Liver (tissue), 9 donors: ENCODE measurements around the gene MIA3. TPM values are rescaled to one million over a fixed set of nuclear protein-coding genes. Genes with fewer than 3 reads are reported as not detected.

Experiments used
- DNase-seq: peaks from one replicate; pipeline ENCODE4 v3.0.0-alpha.2; 2017; ENCODE audit warnings: low spot score
- H3K27ac ChIP-seq, 2 donors: one replicate each; pipeline ENCODE4 v1.7.0; 2013; ENCODE audit warnings: inconsistent platforms in 2 of 2, low read length in 2 of 2, control low read depth in 1 of 2, low read depth in 1 of 2, mild to moderate bottlenecking in 1 of 2
- H3K27me3 ChIP-seq, 4 donors: one replicate each; pipeline versions ENCODE4 v1.6.1 to v1.7.0; 2013; ENCODE audit warnings: low read length in 3 of 4, inconsistent platforms in 1 of 4, mild to moderate bottlenecking in 1 of 4, moderate library complexity in 1 of 4; ENCODE audit not compliant: control insufficient read depth in 4 of 4, insufficient read depth in 4 of 4
- H3K36me3 ChIP-seq, 4 donors: one replicate each; pipeline versions ENCODE4 v1.6.1 to v1.7.0; 2013; ENCODE audit warnings: low read length in 3 of 4, mild to moderate bottlenecking in 3 of 4, low read depth in 1 of 4, moderate library complexity in 1 of 4; ENCODE audit not compliant: control insufficient read depth in 4 of 4, insufficient read depth in 3 of 4
- H3K4me1 ChIP-seq, 4 donors: one replicate each; pipeline versions ENCODE4 v1.6.1 to v1.7.0; 2013; ENCODE audit warnings: low read length in 3 of 4, mild to moderate bottlenecking in 3 of 4, moderate library complexity in 1 of 4; ENCODE audit not compliant: control insufficient read depth in 4 of 4, insufficient read depth in 4 of 4
- H3K4me3 ChIP-seq, 3 donors: one replicate each; pipeline versions ENCODE4 v1.6.1 to v1.7.0; 2013; ENCODE audit warnings: low read length in 3 of 3, control low read depth in 1 of 3, low read depth in 1 of 3, mild to moderate bottlenecking in 1 of 3
- H3K9ac ChIP-seq, 2 donors: one replicate each; pipeline ENCODE4 v1.7.0; 2013; ENCODE audit warnings: low read length in 2 of 2, mild to moderate bottlenecking in 2 of 2, moderate library complexity in 2 of 2, control low read depth in 1 of 2, low read depth in 1 of 2
- H3K9me3 ChIP-seq, 4 donors: one replicate each; pipeline versions ENCODE4 v1.6.1 to v1.7.0; 2013; ENCODE audit warnings: low read length in 3 of 4; ENCODE audit not compliant: control insufficient read depth in 4 of 4
- TAF1 ChIP-seq: conservative IDR thresholded peaks from 2 replicates; pipeline ENCODE4 v1.6.1; 2016; ENCODE audit warnings: antibody characterized with exemption, mild to moderate bottlenecking
- YY1 ChIP-seq: IDR thresholded peaks from 2 replicates; pipeline ENCODE4 v1.6.1; 2016; ENCODE audit warnings: antibody characterized with exemption, mild to moderate bottlenecking
- WGBS: extraction: QIAGEN DNeasy Blood & Tissue Kit; methylation state at CpG from one replicate; pipeline ENCODE4 v1.1.7; 2013; 5-methylcytosine and 5-hydroxymethylcytosine counted together
- polyA plus RNA-seq, 2 donors: library from polyadenylated mRNA; stranded (reverse) in 1 of 2; unstranded in 1 of 2; fragments of 200-250 nt in 1 of 2; fragments of >200 nt in 1 of 2; fragmentation: Nextera tagmentation in 1 of 2; extraction: Ambion mirVana in 1 of 2; gene quantifications; one replicate each; pipeline versions ENCODE4 v1.2.1 to v1.2.3, GENCODE V29; 2013 to 2015
- total RNA-seq, 2 donors: library from RNA; depleted of rRNA; stranded (reverse); fragments of >200 nt; gene quantifications; one replicate each; pipeline ENCODE4 v1.2.3, GENCODE V29; 2014
- donor health status: healthy.
- donor health status: healthy.
- donor health status: healthy.
- donor health status: healthy.
- donor health status: healthy.

The MIA3 gene
- total and polyA plus RNA-seq, 4 donors: 20.8 to 69.4 (median 32.1) TPM

- Histone ChIP-seq H3K4me3 (no peak overlapping the region), H3K27me3 (no peaks in the 10 kb centered on the region), H3K4me1 (peaks cover 5 to 12% (median 9%) of the 10 kb centered on the region in 4 donors), H3K27ac (no peak overlapping the region), H3K9me3 (no peaks in the 10 kb centered on the region), H3K9ac (no peak overlapping the region), H3K36me3 (peaks cover 2 to 40% (median 31%) of the 10 kb centered on the region in 4 donors)
- TF ChIP-seq TAF1 (no peak), YY1 (no peak)
- WGBS: 96% methylated on average over 2 of the region's 2 CpGs
- no peak for DNase-seq
Measured at GRCh38 chr1:222716393-222716792, 98.5 kb downstream of the MIA3 start.

Other genes starting within 250 kb of the MIA3 start
- under 1 TPM in 1 of 2 donors, not detected in 1; 0.25 TPM for gene HHIPL2, start 70.0 kb upstream of the MIA3 start, total RNA-seq
- under 1 TPM in 1 of 2 donors, not detected in 1; 0.05 TPM for gene HHIPL2, start 70.0 kb upstream of the MIA3 start, polyA plus RNA-seq
- 1 to 10 TPM; 4.2 to 5.2 TPM for gene TAF1A, start 28.2 kb upstream of the MIA3 start, total RNA-seq
- 1 to 10 TPM; 1.1 to 1.6 TPM for gene TAF1A, start 28.2 kb upstream of the MIA3 start, polyA plus RNA-seq
- gene AIDA, start 94.4 kb downstream of the MIA3 start, total RNA-seq: 10 to 100 TPM; 24.3 to 48.2 TPM
- gene AIDA, start 94.4 kb downstream of the MIA3 start, polyA plus RNA-seq: 10 to 100 TPM in 1 of 2 donors, 1 to 10 TPM in 1; 9.3 to 18.7 TPM
- gene BROX, start 94.5 kb downstream of the MIA3 start, total RNA-seq: 10 to 100 TPM; 16.0 to 28.3 TPM
- gene BROX, start 94.5 kb downstream of the MIA3 start, polyA plus RNA-seq: 10 to 100 TPM in 1 of 2 donors, 1 to 10 TPM in 1; 6.0 to 12.8 TPM
- gene FAM177B, start 119.1 kb downstream of the MIA3 start, total RNA-seq: under 1 TPM in 1 of 2 donors, not detected in 1; 0.17 TPM
- gene FAM177B, start 119.1 kb downstream of the MIA3 start, polyA plus RNA-seq: under 1 TPM in 1 of 2 donors, not detected in 1; 0.09 TPM
- 1 to 10 TPM; 2.2 to 4.2 TPM for gene DISP1, start 196.9 kb downstream of the MIA3 start, total RNA-seq
- 1 to 10 TPM; 1.6 to 2.9 TPM for gene DISP1, start 196.9 kb downstream of the MIA3 start, polyA plus RNA-seq